GM23338 (cell line): Measurements from ENCODE around the gene BEND6. TPM values are rescaled to one million over a fixed set of nuclear protein-coding genes. Genes with fewer than 3 reads are reported as not detected.

ENCODE experiments used
- ATAC-seq: fragments of 200-7000 bp; cut with Tn5 transposase; 3 replicates; pipeline ENCODE4 v1.9.1; 2020
- DNase-seq: peaks from one replicate; pipeline ENCODE4 v3.0.0-alpha.2; 2015; ENCODE audit warnings: low spot score
- H2AFZ ChIP-seq: fragments of 200-600 bp; sonication (generic); 2 replicates; pipeline ENCODE4 v1.8.0; 2016; ENCODE audit warnings: antibody characterized with exemption, mild to moderate bottlenecking, moderate library complexity
- H3F3A ChIP-seq: fragments of 200-600 bp; sonication (generic); replicated peaks from 2 replicates; pipeline ENCODE4 v1.8.0; 2017; ENCODE audit warnings: antibody characterized with exemption, mixed run types, low read depth
- H3K27ac ChIP-seq: fragments of 200-600 bp; sonication (generic); 2 replicates; pipeline ENCODE4 v1.6.1; 2016; ENCODE audit warnings: low read depth
- H3K27me3 ChIP-seq: fragments of 200-600 bp; sonication (generic); 2 replicates; pipeline ENCODE4 v1.8.0; 2016; ENCODE audit warnings: mild to moderate bottlenecking, mixed run types, moderate library complexity; ENCODE audit not compliant: insufficient read depth
- H3K36me3 ChIP-seq: fragments of 200-600 bp; sonication (generic); 2 replicates; pipeline ENCODE4 v1.8.0; 2016; ENCODE audit warnings: mild to moderate bottlenecking; ENCODE audit not compliant: insufficient read depth
- H3K4me1 ChIP-seq: fragments of 200-600 bp; sonication (generic); 2 replicates; pipeline ENCODE4 v1.8.0; 2016; ENCODE audit warnings: mild to moderate bottlenecking, moderate library complexity; ENCODE audit not compliant: insufficient read depth
- H3K4me2 ChIP-seq: fragments of 200-600 bp; sonication (generic); 2 replicates; pipeline ENCODE4 v1.7.1; 2017; ENCODE audit warnings: mixed run types
- H3K4me3 ChIP-seq: fragments of 200-600 bp; sonication (generic); 2 replicates; pipeline ENCODE4 v1.6.1; 2016; ENCODE audit warnings: mixed run types
- H3K79me2 ChIP-seq: fragments of 200-600 bp; sonication (generic); replicated peaks from 2 replicates; pipeline ENCODE4 v1.8.0; 2017; ENCODE audit warnings: mild to moderate bottlenecking; ENCODE audit not compliant: insufficient read depth
- H3K9me2 ChIP-seq: fragments of 200-600 bp; sonication (generic); 2 replicates; pipeline ENCODE4 v1.8.0; 2017; ENCODE audit not compliant: insufficient read depth
- H4K20me1 ChIP-seq: fragments of 200-600 bp; sonication (generic); replicated peaks from 2 replicates; pipeline ENCODE4 v1.8.0; 2017; ENCODE audit warnings: mild to moderate bottlenecking; ENCODE audit not compliant: insufficient read depth
- H3K27ac Mint-ChIP-seq: 2 replicates; pipeline ENCODE4 v1.8.0; 2020; ENCODE audit warnings: inconsistent platforms, mild to moderate bottlenecking, moderate library complexity, mixed read lengths
- H3K27me3 Mint-ChIP-seq: 3 replicates; pipeline ENCODE4 v1.8.0; 2022; ENCODE audit warnings: low read depth, mild to moderate bottlenecking, moderate library complexity, mixed read lengths, inconsistent platforms; ENCODE audit not compliant: insufficient read depth, poor library complexity
- H3K36me3 Mint-ChIP-seq: 3 replicates; pipeline ENCODE4 v1.8.0; 2021; ENCODE audit warnings: low read depth, mild to moderate bottlenecking, inconsistent platforms, moderate library complexity, mixed read lengths
- H3K4me1 Mint-ChIP-seq: 3 replicates; pipeline ENCODE4 v1.8.0; 2020; ENCODE audit warnings: mild to moderate bottlenecking, inconsistent platforms, mixed read lengths
- H3K4me3 Mint-ChIP-seq: 3 replicates; pipeline ENCODE4 v1.8.0; 2021; ENCODE audit warnings: moderate library complexity, mild to moderate bottlenecking, inconsistent platforms, mixed read lengths
- H3K9me3 Mint-ChIP-seq: 3 replicates; pipeline ENCODE4 v1.8.0; 2020; ENCODE audit warnings: moderate library complexity, mild to moderate bottlenecking, inconsistent platforms, mixed read lengths
- CREB1 ChIP-seq: fragments of 250-450 bp; sonication (Bioruptor Pico); IDR thresholded peaks from 2 replicates; pipeline ENCODE4 v1.5.0; 2020; ENCODE audit warnings: low read depth, mild to moderate bottlenecking, moderate library complexity
- EZH2 ChIP-seq: fragments of 200-600 bp; sonication (generic); IDR thresholded peaks from one replicate; pipeline ENCODE4 v1.8.0; 2017; ENCODE audit warnings: antibody characterized with exemption, mild to moderate bottlenecking, low read depth; ENCODE audit not compliant: unreplicated experiment
- EZH2phosphoT487 ChIP-seq: fragments of 200-600 bp; sonication (generic); IDR thresholded peaks from one replicate; pipeline ENCODE4 v1.8.1; 2018; ENCODE audit warnings: antibody characterized with exemption; ENCODE audit not compliant: unreplicated experiment
- JUNB ChIP-seq: IDR thresholded peaks from one replicate; pipeline ENCODE4 v1.6.1; 2016; ENCODE audit warnings: antibody characterized with exemption; ENCODE audit not compliant: unreplicated experiment
- NANOG ChIP-seq: IDR thresholded peaks from 2 replicates; pipeline ENCODE4 v1.6.1; 2016; ENCODE audit warnings: antibody characterized with exemption, borderline replicate concordance
- POLR2AphosphoS5 ChIP-seq: IDR thresholded peaks from 2 replicates; pipeline ENCODE4 v1.6.1; 2016; ENCODE audit warnings: antibody characterized with exemption, low read depth
- STAT1 ChIP-seq: IDR thresholded peaks from one replicate; pipeline ENCODE4 v1.6.1; 2016; ENCODE audit warnings: antibody characterized with exemption; ENCODE audit not compliant: unreplicated experiment
- ZNF114 ChIP-seq: fragments of 250-450 bp; sonication (Bioruptor Pico); IDR thresholded peaks from 2 replicates; pipeline ENCODE4 v1.5.0; 2020; ENCODE audit warnings: mild to moderate bottlenecking, moderate library complexity
- ZNF331 ChIP-seq: fragments of 250-450 bp; sonication (Bioruptor Pico); IDR thresholded peaks from 2 replicates; pipeline ENCODE4 v1.5.0; 2020; ENCODE audit warnings: low read depth, mild to moderate bottlenecking, moderate library complexity
- polyA plus RNA-seq: library from polyadenylated mRNA; unstranded; fragments of >200 nt; fragmentation: Nextera tagmentation; extraction: Ambion mirVana; gene quantifications from 2 replicates; pipeline ENCODE4 v1.2.1, GENCODE V29; 2016
- total RNA-seq: library from RNA; depleted of rRNA; stranded (reverse); fragments of >200 nt; shearing (Covaris generic); gene quantifications from 2 replicates; pipeline ENCODE4 v1.2.3, GENCODE V29; 2014
- TF ChIP-seq, protein P1 (sequence below): IDR thresholded peaks from 2 replicates; pipeline ENCODE4 v1.6.1; 2016; ENCODE audit warnings: antibody characterized with exemption
- TF ChIP-seq, protein P2 (sequence below): IDR thresholded peaks from one replicate; pipeline ENCODE4 v1.6.1; 2018; ENCODE audit warnings: antibody characterized with exemption; ENCODE audit not compliant: unreplicated experiment
- TF ChIP-seq, protein P3 (sequence below): fragments of 250-450 bp; sonication (Bioruptor Pico); IDR thresholded peaks from 2 replicates; pipeline ENCODE4 v1.5.0; 2020; ENCODE audit warnings: mild to moderate bottlenecking, moderate library complexity
- TF ChIP-seq, protein P4 (sequence below), 2 experiments: fragments of 200-600 bp in 1 of 2; sonication (generic) in 1 of 2; conservative IDR thresholded peaks; 2 replicates each; pipeline versions ENCODE4 v1.5.1 to v1.6.1; 2016 to 2017; ENCODE audit warnings: antibody characterized with exemption in 2 of 2, low read depth in 2 of 2, mild to moderate bottlenecking in 2 of 2, moderate library complexity in 1 of 2

The BEND6 gene
- total and polyA plus RNA-seq, 2 experiments from 2014 or later: 6.0 to 6.7 TPM

DNA sequence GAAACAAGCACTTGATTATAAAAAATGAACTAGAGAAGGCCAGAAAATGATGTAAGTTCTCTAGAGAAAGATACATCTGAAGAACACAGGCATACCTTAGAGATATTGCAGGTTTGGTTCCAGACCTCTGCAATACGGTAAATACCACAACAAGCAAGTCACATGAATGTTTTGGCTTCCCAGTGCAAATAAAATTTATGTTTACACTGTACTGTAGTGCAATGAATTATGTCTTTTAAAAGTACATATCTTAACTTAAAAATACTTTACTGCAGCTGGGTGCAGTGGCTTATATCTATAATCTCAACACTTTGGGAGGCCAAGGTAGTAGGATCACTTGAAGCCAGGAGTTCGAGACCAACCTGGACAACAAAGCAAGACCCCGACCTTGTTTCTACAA lies 80.6 kb downstream of the BEND6 start:
- peaks cover 4% of the 10 kb centered on the region; the same call in 1 of the 2 replicates for H3K4me1 ChIP-seq
- H4K20me1 ChIP-seq: no peaks in the 10 kb centered on the region
- DNase-seq: no peak
- no peak overlapping the region for H3K27ac ChIP-seq
- Mint-ChIP-seq H3K9me3 (no peaks in the 10 kb centered on the region), H3K36me3 (no peaks in the 10 kb centered on the region), H3K27me3 (peaks cover 2% of the 10 kb centered on the region), H3K4me1 (peaks cover 10% of the 10 kb centered on the region; the same call in 2 of the 3 replicates), H3K4me3 (no peak overlapping the region), H3K27ac (no peak overlapping the region)
- no peaks in the 10 kb centered on the region for H3K36me3 ChIP-seq
- H3F3A ChIP-seq: no peaks in the 10 kb centered on the region
- H2AFZ ChIP-seq: no peak overlapping the region
- ATAC-seq: no peak
- H3K79me2 ChIP-seq: no peaks in the 10 kb centered on the region
- H3K9me2 ChIP-seq: no peaks in the 10 kb centered on the region
- no peak overlapping the region for H3K4me3 ChIP-seq
- H3K4me2 ChIP-seq: no peak overlapping the region
- H3K27me3 ChIP-seq: no peaks in the 10 kb centered on the region
- TF ChIP-seq CREB1 (CRISPR knock-in tag): no peak
- TF ChIP-seq JUNB: no peak
- TF ChIP-seq, protein P1, sequence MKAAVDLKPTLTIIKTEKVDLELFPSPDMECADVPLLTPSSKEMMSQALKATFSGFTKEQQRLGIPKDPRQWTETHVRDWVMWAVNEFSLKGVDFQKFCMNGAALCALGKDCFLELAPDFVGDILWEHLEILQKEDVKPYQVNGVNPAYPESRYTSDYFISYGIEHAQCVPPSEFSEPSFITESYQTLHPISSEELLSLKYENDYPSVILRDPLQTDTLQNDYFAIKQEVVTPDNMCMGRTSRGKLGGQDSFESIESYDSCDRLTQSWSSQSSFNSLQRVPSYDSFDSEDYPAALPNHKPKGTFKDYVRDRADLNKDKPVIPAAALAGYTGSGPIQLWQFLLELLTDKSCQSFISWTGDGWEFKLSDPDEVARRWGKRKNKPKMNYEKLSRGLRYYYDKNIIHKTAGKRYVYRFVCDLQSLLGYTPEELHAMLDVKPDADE: no peak
- TF ChIP-seq, protein P2, sequence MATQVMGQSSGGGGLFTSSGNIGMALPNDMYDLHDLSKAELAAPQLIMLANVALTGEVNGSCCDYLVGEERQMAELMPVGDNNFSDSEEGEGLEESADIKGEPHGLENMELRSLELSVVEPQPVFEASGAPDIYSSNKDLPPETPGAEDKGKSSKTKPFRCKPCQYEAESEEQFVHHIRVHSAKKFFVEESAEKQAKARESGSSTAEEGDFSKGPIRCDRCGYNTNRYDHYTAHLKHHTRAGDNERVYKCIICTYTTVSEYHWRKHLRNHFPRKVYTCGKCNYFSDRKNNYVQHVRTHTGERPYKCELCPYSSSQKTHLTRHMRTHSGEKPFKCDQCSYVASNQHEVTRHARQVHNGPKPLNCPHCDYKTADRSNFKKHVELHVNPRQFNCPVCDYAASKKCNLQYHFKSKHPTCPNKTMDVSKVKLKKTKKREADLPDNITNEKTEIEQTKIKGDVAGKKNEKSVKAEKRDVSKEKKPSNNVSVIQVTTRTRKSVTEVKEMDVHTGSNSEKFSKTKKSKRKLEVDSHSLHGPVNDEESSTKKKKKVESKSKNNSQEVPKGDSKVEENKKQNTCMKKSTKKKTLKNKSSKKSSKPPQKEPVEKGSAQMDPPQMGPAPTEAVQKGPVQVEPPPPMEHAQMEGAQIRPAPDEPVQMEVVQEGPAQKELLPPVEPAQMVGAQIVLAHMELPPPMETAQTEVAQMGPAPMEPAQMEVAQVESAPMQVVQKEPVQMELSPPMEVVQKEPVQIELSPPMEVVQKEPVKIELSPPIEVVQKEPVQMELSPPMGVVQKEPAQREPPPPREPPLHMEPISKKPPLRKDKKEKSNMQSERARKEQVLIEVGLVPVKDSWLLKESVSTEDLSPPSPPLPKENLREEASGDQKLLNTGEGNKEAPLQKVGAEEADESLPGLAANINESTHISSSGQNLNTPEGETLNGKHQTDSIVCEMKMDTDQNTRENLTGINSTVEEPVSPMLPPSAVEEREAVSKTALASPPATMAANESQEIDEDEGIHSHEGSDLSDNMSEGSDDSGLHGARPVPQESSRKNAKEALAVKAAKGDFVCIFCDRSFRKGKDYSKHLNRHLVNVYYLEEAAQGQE: no peak
- TF ChIP-seq POLR2AphosphoS5: no peak
- no peak for TF ChIP-seq EZH2phosphoT487
- TF ChIP-seq, protein P3, sequence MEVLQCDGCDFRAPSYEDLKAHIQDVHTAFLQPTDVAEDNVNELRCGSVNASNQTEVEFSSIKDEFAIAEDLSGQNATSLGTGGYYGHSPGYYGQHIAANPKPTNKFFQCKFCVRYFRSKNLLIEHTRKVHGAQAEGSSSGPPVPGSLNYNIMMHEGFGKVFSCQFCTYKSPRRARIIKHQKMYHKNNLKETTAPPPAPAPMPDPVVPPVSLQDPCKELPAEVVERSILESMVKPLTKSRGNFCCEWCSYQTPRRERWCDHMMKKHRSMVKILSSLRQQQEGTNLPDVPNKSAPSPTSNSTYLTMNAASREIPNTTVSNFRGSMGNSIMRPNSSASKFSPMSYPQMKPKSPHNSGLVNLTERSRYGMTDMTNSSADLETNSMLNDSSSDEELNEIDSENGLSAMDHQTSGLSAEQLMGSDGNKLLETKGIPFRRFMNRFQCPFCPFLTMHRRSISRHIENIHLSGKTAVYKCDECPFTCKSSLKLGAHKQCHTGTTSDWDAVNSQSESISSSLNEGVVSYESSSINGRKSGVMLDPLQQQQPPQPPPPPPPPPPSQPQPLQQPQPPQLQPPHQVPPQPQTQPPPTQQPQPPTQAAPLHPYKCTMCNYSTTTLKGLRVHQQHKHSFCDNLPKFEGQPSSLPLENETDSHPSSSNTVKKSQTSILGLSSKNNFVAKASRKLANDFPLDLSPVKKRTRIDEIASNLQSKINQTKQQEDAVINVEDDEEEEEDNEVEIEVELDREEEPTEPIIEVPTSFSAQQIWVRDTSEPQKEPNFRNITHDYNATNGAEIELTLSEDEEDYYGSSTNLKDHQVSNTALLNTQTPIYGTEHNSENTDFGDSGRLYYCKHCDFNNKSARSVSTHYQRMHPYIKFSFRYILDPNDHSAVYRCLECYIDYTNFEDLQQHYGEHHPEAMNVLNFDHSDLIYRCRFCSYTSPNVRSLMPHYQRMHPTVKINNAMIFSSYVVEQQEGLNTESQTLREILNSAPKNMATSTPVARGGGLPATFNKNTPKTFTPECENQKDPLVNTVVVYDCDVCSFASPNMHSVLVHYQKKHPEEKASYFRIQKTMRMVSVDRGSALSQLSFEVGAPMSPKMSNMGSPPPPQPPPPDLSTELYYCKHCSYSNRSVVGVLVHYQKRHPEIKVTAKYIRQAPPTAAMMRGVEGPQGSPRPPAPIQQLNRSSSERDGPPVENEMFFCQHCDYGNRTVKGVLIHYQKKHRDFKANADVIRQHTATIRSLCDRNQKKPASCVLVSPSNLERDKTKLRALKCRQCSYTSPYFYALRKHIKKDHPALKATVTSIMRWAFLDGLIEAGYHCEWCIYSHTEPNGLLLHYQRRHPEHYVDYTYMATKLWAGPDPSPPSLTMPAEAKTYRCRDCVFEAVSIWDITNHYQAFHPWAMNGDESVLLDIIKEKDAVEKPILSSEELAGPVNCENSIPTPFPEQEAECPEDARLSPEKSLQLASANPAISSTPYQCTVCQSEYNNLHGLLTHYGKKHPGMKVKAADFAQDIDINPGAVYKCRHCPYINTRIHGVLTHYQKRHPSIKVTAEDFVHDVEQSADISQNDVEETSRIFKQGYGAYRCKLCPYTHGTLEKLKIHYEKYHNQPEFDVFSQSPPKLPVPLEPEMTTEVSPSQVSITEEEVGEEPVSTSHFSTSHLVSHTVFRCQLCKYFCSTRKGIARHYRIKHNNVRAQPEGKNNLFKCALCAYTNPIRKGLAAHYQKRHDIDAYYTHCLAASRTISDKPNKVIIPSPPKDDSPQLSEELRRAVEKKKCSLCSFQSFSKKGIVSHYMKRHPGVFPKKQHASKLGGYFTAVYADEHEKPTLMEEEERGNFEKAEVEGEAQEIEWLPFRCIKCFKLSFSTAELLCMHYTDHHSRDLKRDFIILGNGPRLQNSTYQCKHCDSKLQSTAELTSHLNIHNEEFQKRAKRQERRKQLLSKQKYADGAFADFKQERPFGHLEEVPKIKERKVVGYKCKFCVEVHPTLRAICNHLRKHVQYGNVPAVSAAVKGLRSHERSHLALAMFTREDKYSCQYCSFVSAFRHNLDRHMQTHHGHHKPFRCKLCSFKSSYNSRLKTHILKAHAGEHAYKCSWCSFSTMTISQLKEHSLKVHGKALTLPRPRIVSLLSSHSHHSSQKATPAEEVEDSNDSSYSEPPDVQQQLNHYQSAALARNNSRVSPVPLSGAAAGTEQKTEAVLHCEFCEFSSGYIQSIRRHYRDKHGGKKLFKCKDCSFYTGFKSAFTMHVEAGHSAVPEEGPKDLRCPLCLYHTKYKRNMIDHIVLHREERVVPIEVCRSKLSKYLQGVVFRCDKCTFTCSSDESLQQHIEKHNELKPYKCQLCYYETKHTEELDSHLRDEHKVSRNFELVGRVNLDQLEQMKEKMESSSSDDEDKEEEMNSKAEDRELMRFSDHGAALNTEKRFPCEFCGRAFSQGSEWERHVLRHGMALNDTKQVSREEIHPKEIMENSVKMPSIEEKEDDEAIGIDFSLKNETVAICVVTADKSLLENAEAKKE (CRISPR knock-in tag): no peak
- no peak for TF ChIP-seq STAT1
- TF ChIP-seq, protein P4, sequence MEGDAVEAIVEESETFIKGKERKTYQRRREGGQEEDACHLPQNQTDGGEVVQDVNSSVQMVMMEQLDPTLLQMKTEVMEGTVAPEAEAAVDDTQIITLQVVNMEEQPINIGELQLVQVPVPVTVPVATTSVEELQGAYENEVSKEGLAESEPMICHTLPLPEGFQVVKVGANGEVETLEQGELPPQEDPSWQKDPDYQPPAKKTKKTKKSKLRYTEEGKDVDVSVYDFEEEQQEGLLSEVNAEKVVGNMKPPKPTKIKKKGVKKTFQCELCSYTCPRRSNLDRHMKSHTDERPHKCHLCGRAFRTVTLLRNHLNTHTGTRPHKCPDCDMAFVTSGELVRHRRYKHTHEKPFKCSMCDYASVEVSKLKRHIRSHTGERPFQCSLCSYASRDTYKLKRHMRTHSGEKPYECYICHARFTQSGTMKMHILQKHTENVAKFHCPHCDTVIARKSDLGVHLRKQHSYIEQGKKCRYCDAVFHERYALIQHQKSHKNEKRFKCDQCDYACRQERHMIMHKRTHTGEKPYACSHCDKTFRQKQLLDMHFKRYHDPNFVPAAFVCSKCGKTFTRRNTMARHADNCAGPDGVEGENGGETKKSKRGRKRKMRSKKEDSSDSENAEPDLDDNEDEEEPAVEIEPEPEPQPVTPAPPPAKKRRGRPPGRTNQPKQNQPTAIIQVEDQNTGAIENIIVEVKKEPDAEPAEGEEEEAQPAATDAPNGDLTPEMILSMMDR (conservative IDR thresholded peaks at IDR 0.05; ENCODE audit: low read depth in 2 of 2): no peak
- TF ChIP-seq NANOG: no peak
- no peak for TF ChIP-seq EZH2
- TF ChIP-seq ZNF331 (CRISPR knock-in tag): no peak
- TF ChIP-seq ZNF114 (CRISPR knock-in tag): no peak
